IMR-90 (cell line): ENCODE data around the gene FGGY. TPM values are rescaled to one million over a fixed set of nuclear protein-coding genes. Genes with fewer than 3 reads are reported as not detected.

Source experiments
- ATAC-seq: fragments of 200-7000 bp; cut with Tn5 transposase; 2 replicates; pipeline ENCODE4 v1.9.1; 2020; ENCODE audit warnings: low read depth, mild to moderate bottlenecking, moderate library complexity
- BruUV-seq: library from RNA; stranded (reverse); fragments of 400-500 nt; replicated peaks from 2 replicates; lab custom pipeline; 2021; lab: Mats Ljungman, UMichigan
- CTCF ChIA-PET: fragments of 300-600 bp; formaldehyde crosslinking; extraction: SDS; loops from one replicate; lab custom pipeline; 2021; ENCODE audit warnings: antibody characterized with exemption; lab: Yijun Ruan, JAX
- POLR2A ChIA-PET: fragments of 300-600 bp; sonication (Branson Sonifier 250); formaldehyde crosslinking; loops from one replicate; lab custom pipeline; 2022; ENCODE audit warnings: antibody characterized with exemption; ENCODE audit not compliant: unreplicated experiment; lab: Charles Lee
- DNase-seq: peaks from one replicate; pipeline ENCODE4 v3.0.0; 2013
- H2AFZ ChIP-seq: replicated peaks from 2 replicates; pipeline ENCODE3; 2013; ENCODE audit warnings: low read length, mild to moderate bottlenecking; ENCODE audit not compliant: poor library complexity
- H2AK5ac ChIP-seq: 2 replicates; pipeline ENCODE4 v1.6.1; 2013; ENCODE audit warnings: low read depth, low read length, inconsistent platforms
- H2AK9ac ChIP-seq: replicated peaks from 2 replicates; pipeline ENCODE3; 2013; ENCODE audit warnings: mild to moderate bottlenecking, low read depth, low read length, moderate library complexity; ENCODE audit not compliant: poor library complexity
- H2BK120ac ChIP-seq: 2 replicates; pipeline ENCODE4 v1.6.1; 2013; ENCODE audit warnings: low read depth, low read length, inconsistent platforms
- H2BK15ac ChIP-seq: 3 replicates; pipeline ENCODE4 v1.6.1; 2013; ENCODE audit warnings: low read depth, low read length, inconsistent platforms
- H2BK20ac ChIP-seq: 2 replicates; pipeline ENCODE4 v1.6.1; 2013; ENCODE audit warnings: low read depth, mild to moderate bottlenecking, inconsistent platforms, low read length, moderate library complexity
- H2BK5ac ChIP-seq: 2 replicates; pipeline ENCODE4 v1.6.1; 2013; ENCODE audit warnings: mild to moderate bottlenecking, low read depth, low read length, inconsistent platforms; ENCODE audit not compliant: poor library complexity, severe bottlenecking
- H3K14ac ChIP-seq: replicated peaks from 2 replicates; pipeline ENCODE4 v1.6.1; 2013; ENCODE audit warnings: low read depth, low read length, inconsistent platforms
- H3K18ac ChIP-seq: 2 replicates; pipeline ENCODE4 v1.6.1; 2013; ENCODE audit warnings: low read depth, low read length, control low read depth
- H3K23ac ChIP-seq: 2 replicates; pipeline ENCODE4 v1.6.1; 2013; ENCODE audit warnings: low read depth, low read length, inconsistent platforms
- H3K27ac ChIP-seq: 2 replicates; pipeline ENCODE4 v1.5.1; 2013; ENCODE audit warnings: mild to moderate bottlenecking, control low read depth, low read length; ENCODE audit not compliant: insufficient read depth
- H3K27me3 ChIP-seq: 2 replicates; pipeline ENCODE4 v1.6.1; 2013; ENCODE audit warnings: low read length; ENCODE audit not compliant: control insufficient read depth, insufficient read depth
- H3K36me3 ChIP-seq: 2 replicates; pipeline ENCODE4 v1.6.1; 2013; ENCODE audit warnings: low read length, mixed read lengths; ENCODE audit not compliant: control insufficient read depth, insufficient read depth
- H3K4ac ChIP-seq: 2 replicates; pipeline ENCODE4 v1.6.1; 2013; ENCODE audit warnings: low read depth, low read length, inconsistent platforms
- H3K4me1 ChIP-seq: 2 replicates; pipeline ENCODE4 v1.6.1; 2013; ENCODE audit warnings: low read length, mixed read lengths; ENCODE audit not compliant: control insufficient read depth, insufficient read depth
- H3K4me2 ChIP-seq: 2 replicates; pipeline ENCODE4 v1.6.1; 2013; ENCODE audit warnings: low read depth, mild to moderate bottlenecking, control low read depth, low read length, moderate library complexity
- H3K4me3 ChIP-seq: 2 replicates; pipeline ENCODE4 v1.5.1; 2013; ENCODE audit warnings: low read depth, mild to moderate bottlenecking, control low read depth, low read length, moderate library complexity; ENCODE audit not compliant: insufficient read depth
- H3K56ac ChIP-seq: 2 replicates; pipeline ENCODE4 v1.6.1; 2013; ENCODE audit warnings: low read length, inconsistent platforms; ENCODE audit not compliant: insufficient read depth; ENCODE audit errors: extremely low read depth
- H3K79me1 ChIP-seq, 2 experiments: 2 replicates each; pipeline ENCODE4 v1.6.1; 2013; ENCODE audit warnings: low read length in 2 of 2, inconsistent platforms in 1 of 2, low read depth in 1 of 2
- H3K9ac ChIP-seq: 2 replicates; pipeline ENCODE4 v1.6.1; 2013; ENCODE audit warnings: low read depth, low read length, control low read depth
- H3K9me1 ChIP-seq: 2 replicates; pipeline ENCODE4 v1.6.1; 2013; ENCODE audit warnings: low read length, inconsistent platforms; ENCODE audit not compliant: insufficient read depth
- H3K9me3 ChIP-seq: 2 replicates; pipeline ENCODE4 v1.6.1; 2013; ENCODE audit warnings: low read length; ENCODE audit not compliant: control insufficient read depth, insufficient read depth
- H4K20me1 ChIP-seq: 2 replicates; pipeline ENCODE4 v1.6.1; 2013; ENCODE audit warnings: low read length, inconsistent platforms; ENCODE audit not compliant: insufficient read depth
- H4K5ac ChIP-seq: 2 replicates; pipeline ENCODE4 v1.6.1; 2013; ENCODE audit warnings: mild to moderate bottlenecking, low read depth, low read length, control low read depth
- H4K8ac ChIP-seq, 2 experiments: 2 replicates each; pipeline ENCODE4 v1.6.1; 2013; ENCODE audit warnings: low read depth in 2 of 2, low read length in 2 of 2, control low read depth in 1 of 2, inconsistent platforms in 1 of 2
- H4K91ac ChIP-seq: 2 replicates; pipeline ENCODE4 v1.6.1; 2013; ENCODE audit warnings: low read depth, low read length, inconsistent platforms; ENCODE audit not compliant: insufficient read depth
- BHLHE40 ChIP-seq: fragments of 150-350 bp; IDR thresholded peaks from 2 replicates; pipeline ENCODE4 v1.6.1; 2016; ENCODE audit warnings: mild to moderate bottlenecking, low read depth, low read length
- CEBPB ChIP-seq: IDR thresholded peaks from 2 replicates; pipeline ENCODE4 v1.6.1; 2012; ENCODE audit warnings: low read depth, low read length, improper control_type of control experiment
- CHD1 ChIP-seq: IDR thresholded peaks from 2 replicates; pipeline ENCODE4 v1.6.1; 2012; ENCODE audit warnings: low read depth, low read length, improper control_type of control experiment
- FOS ChIP-seq: fragments of 150-350 bp; IDR thresholded peaks from 2 replicates; pipeline ENCODE4 v1.6.1; 2016; ENCODE audit warnings: low read depth, low read length
- MAZ ChIP-seq: IDR thresholded peaks from 2 replicates; pipeline ENCODE4 v1.6.1; 2012; ENCODE audit warnings: low read depth, mild to moderate bottlenecking, low read length, improper control_type of control experiment, moderate library complexity, borderline replicate concordance
- NFE2L2 ChIP-seq: fragments of 150-350 bp; IDR thresholded peaks from 2 replicates; pipeline ENCODE4 v1.6.1; 2016; ENCODE audit warnings: low read depth, mild to moderate bottlenecking, low read length
- RAD21 ChIP-seq: IDR thresholded peaks from 2 replicates; pipeline ENCODE4 v1.6.1; 2012; ENCODE audit warnings: low read length, improper control_type of control experiment
- RCOR1 ChIP-seq: IDR thresholded peaks from 2 replicates; pipeline ENCODE4 v1.6.1; 2012; ENCODE audit warnings: mild to moderate bottlenecking, low read length, improper control_type of control experiment; ENCODE audit not compliant: insufficient replicate concordance
- RFX5 ChIP-seq: IDR thresholded peaks from 2 replicates; pipeline ENCODE4 v1.8.0; 2012; ENCODE audit warnings: low read depth, mild to moderate bottlenecking, low read length, moderate library complexity
- WGBS, 2 experiments: methylation state at CpG; one replicate each; pipeline versions ENCODE4 v1.1.5 to v1.1.7; 2013; ENCODE audit warnings: missing lambda C conversion rate in 2 of 2; ENCODE audit not compliant: insufficient read length in 1 of 2; ENCODE audit errors: extremely low coverage in 2 of 2; 5-methylcytosine and 5-hydroxymethylcytosine counted together
- dilution Hi-C: fragments of 300-500 bp; cut with HindIII; formaldehyde crosslinking; loops from one replicate; pipeline ENCODE4 v1.14.3; 2018; ENCODE audit warnings: low sequenced_read_pairs; ENCODE audit not compliant: unreplicated experiment
- in situ Hi-C: fragments of 300-500 bp; cut with MboI; formaldehyde crosslinking; loops from 3 replicates; pipeline ENCODE4 v1.14.3; 2019; ENCODE audit warnings: low sequenced_read_pairs, inconsistent platforms, mixed read lengths
- intact Hi-C: fragments of 100-400 bp; cut with micrococcal nuclease; formaldehyde crosslinking; loops from 2 replicates; pipeline ENCODE4 v1.10.0; 2022
- polyA plus RNA-seq, 3 experiments: library from polyadenylated mRNA; depleted of rRNA; stranded (reverse); fragments of >200 nt; gene quantifications; 2 replicates each; pipeline ENCODE4 v1.2.3, GENCODE V29; 2012; ENCODE audit warnings: low replicate concordance in 1 of 3
- total RNA-seq: library from RNA; depleted of rRNA; stranded (reverse); fragments of >200 nt; gene quantifications from 2 replicates; pipeline ENCODE4 v1.2.3, GENCODE V29; 2012
- TF ChIP-seq, protein P1 (sequence below): fragments of 150-350 bp; IDR thresholded peaks from 2 replicates; pipeline ENCODE4 v1.6.1; 2016; ENCODE audit warnings: low read depth, mild to moderate bottlenecking, low read length, moderate library complexity, borderline replicate concordance

Gene FGGY
- total and polyA plus RNA-seq, 2 of the 4 experiments (the other 2 are of a cell fraction): 5.6 to 14.0 TPM

DNA sequence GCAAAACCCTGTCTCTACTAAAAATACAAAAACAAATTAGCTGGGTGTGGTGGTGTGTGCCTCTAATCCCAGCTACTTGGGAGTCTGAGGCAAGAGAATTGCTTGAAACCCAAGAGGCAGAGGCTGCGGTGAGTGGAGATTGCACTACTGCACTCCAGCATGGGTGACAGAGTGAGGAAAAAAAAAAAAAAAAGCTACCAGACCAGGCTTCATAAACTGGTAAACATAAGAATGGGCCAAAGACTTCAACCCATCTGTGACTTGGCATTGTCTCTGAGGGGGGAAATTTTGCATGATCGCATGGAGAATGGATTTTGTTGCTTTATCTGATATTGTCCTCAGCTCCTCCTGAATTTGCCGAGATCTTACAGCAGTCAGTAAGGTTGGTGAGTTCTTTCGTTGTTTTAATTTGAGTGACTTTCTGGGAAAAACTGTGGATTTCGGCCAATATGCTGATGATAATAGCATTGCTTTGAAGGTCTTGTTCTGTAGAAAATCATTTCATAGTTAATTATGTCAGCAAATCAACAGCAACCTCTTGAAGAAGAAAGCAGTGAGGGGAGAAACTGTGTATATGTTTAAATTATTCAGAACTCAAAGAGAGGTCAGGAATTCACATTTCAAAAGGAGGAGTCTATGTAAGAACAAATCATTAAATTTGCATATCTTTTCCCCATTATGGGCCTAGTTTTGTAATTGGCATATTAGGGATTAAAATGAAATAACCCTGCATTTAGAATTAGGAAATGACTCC lies 13.1 kb downstream of the FGGY start:
- no peaks in the 10 kb centered on the region for H3K36me3 ChIP-seq
- DNase-seq: no peak
- no peak overlapping the region for H3K4ac ChIP-seq
- no peak overlapping the region for H2AFZ ChIP-seq
- no peak overlapping the region for H4K91ac ChIP-seq
- H3K14ac ChIP-seq: no peak overlapping the region
- H3K9me1 ChIP-seq: no peaks in the 10 kb centered on the region
- CTCF ChIA-PET: no interaction called here
- no peak overlapping the region for H3K18ac ChIP-seq
- H3K27ac ChIP-seq: no peak overlapping the region
- H2BK5ac ChIP-seq: no peak overlapping the region
- peaks cover 2% of the 10 kb centered on the region; the same call in 1 of the 2 replicates for H3K4me1 ChIP-seq
- no peaks in the 10 kb centered on the region for H4K20me1 ChIP-seq
- POLR2A ChIA-PET: no interaction called here
- H3K23ac ChIP-seq: no peak overlapping the region
- H3K4me3 ChIP-seq: no peak overlapping the region
- ATAC-seq: no peak
- H3K79me1 ChIP-seq: no peaks in the 10 kb centered on the region
- H2BK15ac ChIP-seq: no peak overlapping the region
- no peak overlapping the region for H2AK9ac ChIP-seq
- no peak overlapping the region for H2AK5ac ChIP-seq
- H4K5ac ChIP-seq: no peak overlapping the region
- H4K8ac ChIP-seq: no peak overlapping the region
- TF ChIP-seq MAZ: no peak
- TF ChIP-seq BHLHE40: no peak
- no peak for TF ChIP-seq FOS
- TF ChIP-seq, protein P1, sequence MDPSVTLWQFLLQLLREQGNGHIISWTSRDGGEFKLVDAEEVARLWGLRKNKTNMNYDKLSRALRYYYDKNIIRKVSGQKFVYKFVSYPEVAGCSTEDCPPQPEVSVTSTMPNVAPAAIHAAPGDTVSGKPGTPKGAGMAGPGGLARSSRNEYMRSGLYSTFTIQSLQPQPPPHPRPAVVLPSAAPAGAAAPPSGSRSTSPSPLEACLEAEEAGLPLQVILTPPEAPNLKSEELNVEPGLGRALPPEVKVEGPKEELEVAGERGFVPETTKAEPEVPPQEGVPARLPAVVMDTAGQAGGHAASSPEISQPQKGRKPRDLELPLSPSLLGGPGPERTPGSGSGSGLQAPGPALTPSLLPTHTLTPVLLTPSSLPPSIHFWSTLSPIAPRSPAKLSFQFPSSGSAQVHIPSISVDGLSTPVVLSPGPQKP: no peak
- TF ChIP-seq CEBPB: no peak
- TF ChIP-seq RAD21: no peak
- no peak for TF ChIP-seq NFE2L2
- no peak for TF ChIP-seq RCOR1
- TF ChIP-seq CHD1: no peak
- TF ChIP-seq RFX5: no peak
- H3K27me3 ChIP-seq: no peaks in the 10 kb centered on the region
- H3K4me2 ChIP-seq: no peak overlapping the region
- intact Hi-C loops (no loop called here), dilution Hi-C loops (no loop called here), in situ Hi-C loops (no loop called here)
- BruUV-seq: no TSS peak
- no peak overlapping the region for H3K56ac ChIP-seq
- no peak overlapping the region for H2BK20ac ChIP-seq
- no peak overlapping the region for H2BK120ac ChIP-seq
- WGBS, 2 experiments: no CpG with 5 or more reads among the region's 5 CpGs
- peaks cover 2% of the 10 kb centered on the region; the same call in 1 of the 2 replicates for H3K9me3 ChIP-seq
- no peak overlapping the region for H3K9ac ChIP-seq
